GM12878 (cell line): ENCODE data around the gene SORBS2. TPM values are rescaled to one million over a fixed set of nuclear protein-coding genes. Genes with fewer than 3 reads are reported as not detected.

ENCODE experiments used
- ATAC-seq: fragments of 200-7000 bp; cut with Tn5 transposase; 3 replicates; pipeline ENCODE4 v1.9.1; 2020; ENCODE audit warnings: mild to moderate bottlenecking, moderate library complexity
- BruUV-seq: library from RNA; stranded (reverse); fragments of 400-500 nt; replicated peaks from 2 replicates; lab custom pipeline; 2021; lab: Mats Ljungman, UMichigan
- CTCF ChIA-PET: fragments of 300-600 bp; sonication (Branson Sonifier 250); formaldehyde crosslinking; extraction: SDS; loops from one replicate; lab custom pipeline; 2021; ENCODE audit warnings: inconsistent platforms; lab: Yijun Ruan, JAX
- POLR2A ChIA-PET: fragments of 350-600 bp; formaldehyde crosslinking; extraction: SDS; loops from one replicate; lab custom pipeline; 2021; ENCODE audit warnings: inconsistent platforms; lab: Charles Lee
- RAD21 ChIA-PET: fragments of 300-600 bp; sonication (Branson Sonifier 250); formaldehyde crosslinking; loops from one replicate; lab custom pipeline; 2023; ENCODE audit warnings: antibody characterized with exemption; ENCODE audit not compliant: unreplicated experiment; lab: Charles Lee
- SMC1A ChIA-PET: fragments of 300-600 bp; sonication (Branson Sonifier 250); formaldehyde crosslinking; loops from one replicate; lab custom pipeline; 2023; ENCODE audit not compliant: unreplicated experiment, uncharacterized antibody; lab: Charles Lee
- DNase-seq: peaks from one replicate; pipeline ENCODE4 v3.0.0-alpha.2; 2011; ENCODE audit warnings: low read depth, low spot score
- FAIRE-seq: peaks from 3 replicates; lab custom pipeline; 2011; peaks lifted over from hg19 to GRCh38; lab: Jason Lieb, UNC
- H2AFZ ChIP-seq: 2 replicates; pipeline ENCODE4 v1.6.0; 2011; ENCODE audit warnings: low read depth, low read length, control low read depth; ENCODE audit not compliant: control insufficient read depth
- H3K27ac ChIP-seq: 2 replicates; pipeline ENCODE4 v1.5.1; 2011; ENCODE audit warnings: control low read depth; ENCODE audit not compliant: control insufficient read depth, insufficient read depth
- H3K27me3 ChIP-seq, 2 experiments: replicated peaks in 1 of 2; 2 replicates each; pipeline versions ENCODE4 v1.6.0 to v1.6.1; 2011; ENCODE audit warnings: low read length in 1 of 2; ENCODE audit not compliant: control insufficient read depth in 2 of 2, insufficient read depth in 2 of 2
- H3K36me3 ChIP-seq, 2 experiments: 2 replicates each; pipeline ENCODE4 v1.5.1; 2011; ENCODE audit warnings: low read length in 1 of 2; ENCODE audit not compliant: control insufficient read depth in 2 of 2, insufficient read depth in 2 of 2
- H3K4me1 ChIP-seq: 2 replicates; pipeline ENCODE4 v1.6.1; 2011; ENCODE audit warnings: mild to moderate bottlenecking, low read length, moderate library complexity, mixed read lengths; ENCODE audit not compliant: control insufficient read depth, insufficient read depth
- H3K4me2 ChIP-seq: 2 replicates; pipeline ENCODE4 v1.6.0; 2011; ENCODE audit warnings: control low read depth; ENCODE audit not compliant: control insufficient read depth, insufficient read depth
- H3K4me3 ChIP-seq: fragments of 200-600 bp; sonication (generic); 2 replicates; pipeline ENCODE4 v1.5.1; 2016
- H3K79me2 ChIP-seq: 2 replicates; pipeline ENCODE4 v1.6.0; 2011; ENCODE audit warnings: low read length; ENCODE audit not compliant: control insufficient read depth, insufficient read depth
- H3K9ac ChIP-seq: 2 replicates; pipeline ENCODE4 v1.8.0; 2011; ENCODE audit warnings: low read length, control low read depth, mixed read lengths; ENCODE audit not compliant: control insufficient read depth, insufficient read depth
- H3K9me3 ChIP-seq: replicated peaks from 3 replicates; pipeline ENCODE4 v1.5.1; 2011; ENCODE audit warnings: mild to moderate bottlenecking, low read length; ENCODE audit not compliant: control insufficient read depth, insufficient read depth
- H4K20me1 ChIP-seq: 2 replicates; pipeline ENCODE4 v1.6.0; 2011; ENCODE audit not compliant: control insufficient read depth, insufficient read depth
- CHD1 ChIP-seq: IDR thresholded peaks from 2 replicates; pipeline ENCODE4 v1.6.1; 2012; ENCODE audit warnings: low read depth, low read length, improper control_type of control experiment
- CHD2 ChIP-seq: IDR thresholded peaks from 2 replicates; pipeline ENCODE4 v1.6.1; 2011; ENCODE audit warnings: low read depth, low read length, improper control_type of control experiment, borderline replicate concordance
- EP300 ChIP-seq, 2 experiments: fragments of 150-350 bp in 1 of 2; IDR thresholded peaks; 2 replicates each; pipeline ENCODE4 v1.6.1; 2011 to 2012; ENCODE audit warnings: low read depth in 2 of 2, low read length in 2 of 2, borderline replicate concordance in 1 of 2, improper control_type of control experiment in 1 of 2, inconsistent platforms in 1 of 2; ENCODE audit not compliant: control insufficient read depth in 1 of 2
- FOS ChIP-seq: IDR thresholded peaks from 3 replicates; pipeline ENCODE4 v1.6.1; 2011; ENCODE audit warnings: borderline replicate concordance; ENCODE audit not compliant: insufficient read length; ENCODE audit errors: extremely low read depth
- HSF1 ChIP-seq: fragments of 150-350 bp; IDR thresholded peaks from 2 replicates; pipeline ENCODE4 v1.6.1; 2014; ENCODE audit warnings: mild to moderate bottlenecking, low read depth, low read length
- MYC ChIP-seq: IDR thresholded peaks from 2 replicates; pipeline ENCODE4 v1.6.1; 2011; ENCODE audit warnings: mild to moderate bottlenecking, low read length, moderate library complexity, inconsistent platforms; ENCODE audit not compliant: insufficient read depth, insufficient replicate concordance, insufficient read length, severe bottlenecking
- RBBP5 ChIP-seq: fragments of 200-600 bp; sonication (generic); conservative IDR thresholded peaks from 2 replicates; pipeline ENCODE4 v1.6.1; 2016
- ZNF274 ChIP-seq: IDR thresholded peaks from one replicate; pipeline ENCODE4 v1.8.0; 2011; ENCODE audit not compliant: insufficient read length, insufficient read depth
- ZSCAN29 ChIP-seq: fragments of 450-650 bp; IDR thresholded peaks from 2 replicates; pipeline ENCODE4 v1.6.1; 2017; ENCODE audit warnings: mild to moderate bottlenecking, moderate library complexity
- ZZZ3 ChIP-seq: IDR thresholded peaks from 2 replicates; pipeline ENCODE4 v1.6.1; 2011; ENCODE audit warnings: low read depth; ENCODE audit not compliant: control insufficient read depth, insufficient read length
- WGBS: methylation state at CpG from one replicate; pipeline ENCODE4 v1.1.6; 2016; ENCODE audit warnings: low lambda C conversion rate; ENCODE audit not compliant: insufficient replicate concordance, insufficient coverage; ENCODE audit errors: missing lambda C conversion rate; 5-methylcytosine and 5-hydroxymethylcytosine counted together
- in situ Hi-C: fragments of 300-500 bp; cut with MboI; formaldehyde crosslinking; loops from 9 replicates; pipeline ENCODE4 v1.14.3; 2018; ENCODE audit warnings: mixed read lengths
- intact Hi-C: fragments of 100-400 bp; cut with micrococcal nuclease; formaldehyde crosslinking; loops from one replicate; pipeline ENCODE4 v1.14.2; 2022; ENCODE audit not compliant: unreplicated experiment
- polyA plus RNA-seq, 11 experiments: library from polyadenylated mRNA; depleted of rRNA in 4 of 11; unstranded in 6 of 11; stranded (reverse) in 5 of 11; fragments of >200 nt; fragmentation: Nextera tagmentation in 4 of 11; fragmentation: Illumina TruSeq in 1 of 11; extraction: Ambion mirVana in 4 of 11; extraction: Trizol in 1 of 11; gene quantifications; 1 replicate in 1 of 11; 2 replicates in 10 of 11; pipeline versions ENCODE4 v1.2.1 to v1.2.3, GENCODE V29; 2011 to 2016; ENCODE audit warnings: inconsistent platforms in 2 of 11, missing spikeins in 2 of 11, low read depth in 1 of 11
- total RNA-seq, 4 experiments: library from RNA; depleted of rRNA in 3 of 4; stranded (reverse); fragments of >200 nt in 3 of 4; fragmentation: Illumina TruSeq in 1 of 4; extraction: Trizol in 1 of 4; gene quantifications; 2 replicates each; pipeline versions ENCODE4 v1.2.1 to v1.2.3, GENCODE V29; 2013 to 2021

The SORBS2 gene
- total and polyA plus RNA-seq, 10 of the 15 experiments (the other 5 are each of a cell fraction or from before 2014, with no cell fraction given) = 0.06 to 3.0 (median 0.79) TPM

GRCh38 chr4:185809533-185810071 is 2.4 kb downstream of the SORBS2 start:
- FAIRE-seq = no peak
- 81% methylated on average over 4 of the region's 4 CpGs for WGBS
- H3K4me2 ChIP-seq = no peak overlapping the region

GRCh38 chr4:185809121-185809520 is 2.9 kb downstream of the SORBS2 start:
- H3K4me1 ChIP-seq = peaks cover 6% of the 10 kb centered on the region
- FAIRE-seq (no peak), ATAC-seq (no peak), DNase-seq (no peak)
- H3K36me3 ChIP-seq = no peaks in the 10 kb centered on the region
- POLR2A ChIA-PET = no interaction called here
- no peaks in the 10 kb centered on the region; the same call in 2 of the 3 replicates for H3K9me3 ChIP-seq
- H3K4me3 ChIP-seq = no peak overlapping the region; the same call in 1 of the 2 replicates
- CTCF ChIA-PET = no interaction called here
- SMC1A ChIA-PET = no interaction called here
- H3K9ac ChIP-seq = no peak overlapping the region
- no peak overlapping the region for H3K27ac ChIP-seq
- no peaks in the 10 kb centered on the region for H3K27me3 ChIP-seq
- no peaks in the 10 kb centered on the region for H4K20me1 ChIP-seq
- no peak overlapping the region for H3K4me2 ChIP-seq
- H2AFZ ChIP-seq = no peak overlapping the region
- 9% methylated on average over 1 of the region's 1 CpG for WGBS
- no TSS peak for BruUV-seq
- RAD21 ChIA-PET = no interaction called here
- intact Hi-C loops = no loop called here
- H3K79me2 ChIP-seq = no peaks in the 10 kb centered on the region; the same call in 1 of the 2 replicates
- in situ Hi-C loops = no loop called here
- TF ChIP-seq ZNF274 (no peak), HSF1 (no peak), FOS (no peak), ZZZ3 (no peak), RBBP5 (no peak), ZSCAN29 (no peak), CHD2 (no peak)

More at GRCh38 chr4:185809533-185810071, 2.4 kb downstream of the SORBS2 start:
- Histone ChIP-seq H3K4me3 (no peak overlapping the region), H3K9me3 (no peaks in the 10 kb centered on the region)
- TF ChIP-seq CHD1 (no peak), CHD2 (no peak), MYC (no peak), EP300 (IDR thresholded peaks at IDR 0.05; ENCODE audit: borderline replicate concordance in 1 of 2, control insufficient read depth in 1 of 2, low read depth in 2 of 2, low read length in 2 of 2) (no peak)
- TF ChIP-seq, all 136 proteins: peak for 0
- Histone ChIP-seq H3K36me3 (no peaks in the 10 kb centered on the region), H3K27me3 (no peaks in the 10 kb centered on the region), H3K27ac (no peak overlapping the region), H4K20me1 (no peaks in the 10 kb centered on the region), H3K9ac (no peak overlapping the region), H3K79me2 (no peaks in the 10 kb centered on the region; the same call in 1 of the 2 replicates), H2AFZ (no peak overlapping the region), H3K4me1 (peaks cover 6% of the 10 kb centered on the region)
- intact Hi-C loops (loop anchor here (2.0 kb wide), 1 partner anchor 75 kb away; no protein-coding TSS in a partner anchor), in situ Hi-C loops (no loop called here)
- SMC1A ChIA-PET = no interaction called here
- RAD21 ChIA-PET = no interaction called here
- ATAC-seq = no peak
- BruUV-seq = no TSS peak
- CTCF ChIA-PET = interaction anchor here (1.6 kb wide), 1 partner anchor 61 kb away, joined by 3 read pairs; no protein-coding TSS in a partner anchor
- POLR2A ChIA-PET = no interaction called here
- no peak for DNase-seq
